HepG2 (cell line): ENCODE results near the gene ZFPL1. TPM values are rescaled to one million over a fixed set of nuclear protein-coding genes. Genes with fewer than 3 reads are reported as not detected.

Experiments
- ATAD3A ChIP-seq: sonication (generic); formaldehyde crosslinking; IDR thresholded peaks from 2 replicates; pipeline ENCODE4 v1.4.0; 2020; ENCODE audit warnings: missing genetic modification reagents
- CTCF ChIP-seq: sonication (generic); formaldehyde crosslinking; IDR thresholded peaks from 2 replicates; pipeline ENCODE4 v1.5.0; 2020; ENCODE audit warnings: mild to moderate bottlenecking, missing genetic modification reagents, moderate library complexity
- MEF2D ChIP-seq: sonication (generic); formaldehyde crosslinking; IDR thresholded peaks from 2 replicates; pipeline ENCODE4 v1.5.1; 2020; ENCODE audit warnings: mild to moderate bottlenecking, missing genetic modification reagents
- MTERF4 ChIP-seq: sonication (generic); formaldehyde crosslinking; IDR thresholded peaks from 2 replicates; pipeline ENCODE4 v1.8.0; 2023; ENCODE audit warnings: mild to moderate bottlenecking, missing genetic modification reagents
- SMAD9 ChIP-seq: sonication (generic); formaldehyde crosslinking; IDR thresholded peaks from 2 replicates; pipeline ENCODE4 v1.5.1; 2020; ENCODE audit warnings: mild to moderate bottlenecking, missing genetic modification reagents
- ZFX ChIP-seq: sonication (generic); formaldehyde crosslinking; IDR thresholded peaks from 2 replicates; pipeline ENCODE4 v1.4.0; 2020; ENCODE audit warnings: mild to moderate bottlenecking, low read depth, missing genetic modification reagents, moderate library complexity
- ZMYM2 ChIP-seq: sonication (generic); formaldehyde crosslinking; IDR thresholded peaks from 2 replicates; pipeline ENCODE4 v1.8.0; 2022; ENCODE audit warnings: mild to moderate bottlenecking, missing genetic modification reagents
- ZNF10 ChIP-seq: sonication (generic); formaldehyde crosslinking; IDR thresholded peaks from 2 replicates; pipeline ENCODE4 v1.4.0; 2020; ENCODE audit warnings: mild to moderate bottlenecking, low read depth, missing genetic modification reagents, borderline replicate concordance
- ZNF292 ChIP-seq: sonication (generic); formaldehyde crosslinking; IDR thresholded peaks from 2 replicates; pipeline ENCODE4 v1.8.1; 2022; ENCODE audit warnings: mild to moderate bottlenecking, low read depth, missing genetic modification reagents, borderline replicate concordance
- ZNF335 ChIP-seq: sonication (generic); formaldehyde crosslinking; IDR thresholded peaks from 2 replicates; pipeline ENCODE4 v1.4.0; 2020; ENCODE audit warnings: missing genetic modification reagents
- ZNF670 ChIP-seq: sonication (generic); formaldehyde crosslinking; IDR thresholded peaks from 2 replicates; pipeline ENCODE4 v1.8.0; 2022; ENCODE audit warnings: mild to moderate bottlenecking, missing genetic modification reagents, borderline replicate concordance
- ZNF704 ChIP-seq: sonication (generic); formaldehyde crosslinking; IDR thresholded peaks from 2 replicates; pipeline ENCODE4 v1.8.1; 2023; ENCODE audit warnings: mild to moderate bottlenecking, inconsistent platforms, moderate library complexity, missing genetic modification reagents, borderline replicate concordance
- polyA plus RNA-seq, 8 experiments: library from polyadenylated mRNA; depleted of rRNA in 3 of 8; stranded (reverse) in 7 of 8; unstranded in 1 of 8; fragments of >200 nt; fragmentation: Illumina TruSeq in 4 of 8; extraction: Trizol in 4 of 8; gene quantifications; 2 replicates each; pipeline versions ENCODE4 v1.2.1 to v1.2.3, GENCODE V29; 2011 to 2016; ENCODE audit warnings: low read depth in 4 of 8, missing spikeins in 1 of 8, mixed read lengths in 1 of 8; ENCODE audit not compliant: insufficient read depth in 1 of 8
- total RNA-seq, 5 experiments: library from RNA; depleted of rRNA; stranded (reverse); fragments of >200 nt; fragmentation: Illumina TruSeq; extraction: Trizol; gene quantifications; 2 replicates each; pipeline ENCODE4 v1.2.3, GENCODE V29; 2016; ENCODE audit warnings: low read depth in 1 of 5
- TF ChIP-seq, protein P1 (sequence below): sonication (generic); formaldehyde crosslinking; IDR thresholded peaks from 2 replicates; pipeline ENCODE4 v1.4.0; 2020; ENCODE audit warnings: missing genetic modification reagents, mild to moderate bottlenecking, borderline replicate concordance
- TF ChIP-seq, protein P2 (sequence below): sonication (generic); formaldehyde crosslinking; IDR thresholded peaks from 2 replicates; pipeline ENCODE4 v1.8.0; 2022; ENCODE audit warnings: mild to moderate bottlenecking, missing genetic modification reagents; ENCODE audit not compliant: insufficient replicate concordance

The ZFPL1 gene
- total and polyA plus RNA-seq, 2 of the 13 experiments (the other 11 are each of a cell fraction or from before 2014, with no cell fraction given), result 32.2 to 56.0 TPM

DNA sequence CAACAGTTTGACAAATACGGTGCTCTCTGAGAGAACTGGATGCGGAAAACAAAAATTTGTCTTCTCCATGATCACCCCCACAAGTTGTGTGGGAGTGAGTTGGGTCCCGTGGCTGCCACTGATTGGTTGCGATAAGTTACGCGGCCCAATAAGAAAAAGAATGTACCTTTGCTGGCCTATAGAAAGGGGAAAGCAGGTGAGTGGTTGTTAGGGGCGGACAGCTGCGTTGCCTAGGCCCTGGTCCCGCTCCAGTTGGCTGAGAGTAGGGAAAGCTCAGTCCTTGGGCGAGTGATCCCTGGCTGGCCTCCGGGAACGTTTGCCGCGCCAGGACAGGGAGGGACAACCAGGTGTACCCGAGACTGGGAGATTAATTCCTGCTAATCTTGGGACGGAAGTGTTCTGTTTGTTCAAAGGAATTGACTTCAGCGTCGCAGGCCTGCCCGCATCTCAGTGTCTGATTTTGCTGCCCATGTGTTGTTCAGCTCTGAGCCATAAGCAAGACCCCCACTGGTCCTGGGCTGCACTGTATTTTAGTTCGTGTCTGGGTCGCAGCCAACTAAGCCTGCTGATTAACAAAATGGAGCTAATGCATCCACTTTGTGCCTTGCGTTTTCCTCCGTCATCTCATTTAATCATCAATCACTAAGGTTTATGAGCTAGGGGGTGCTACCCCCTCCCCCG lies 51.1 kb downstream of the ZFPL1 start (continued):
- no peak for TF ChIP-seq ZMYM2 (CRISPR knock-in tag)
- TF ChIP-seq MEF2D, result no peak
- TF ChIP-seq SMAD9, result peak; percentile 63; the same call in 1 of the 2 replicates
- TF ChIP-seq, protein P1, sequence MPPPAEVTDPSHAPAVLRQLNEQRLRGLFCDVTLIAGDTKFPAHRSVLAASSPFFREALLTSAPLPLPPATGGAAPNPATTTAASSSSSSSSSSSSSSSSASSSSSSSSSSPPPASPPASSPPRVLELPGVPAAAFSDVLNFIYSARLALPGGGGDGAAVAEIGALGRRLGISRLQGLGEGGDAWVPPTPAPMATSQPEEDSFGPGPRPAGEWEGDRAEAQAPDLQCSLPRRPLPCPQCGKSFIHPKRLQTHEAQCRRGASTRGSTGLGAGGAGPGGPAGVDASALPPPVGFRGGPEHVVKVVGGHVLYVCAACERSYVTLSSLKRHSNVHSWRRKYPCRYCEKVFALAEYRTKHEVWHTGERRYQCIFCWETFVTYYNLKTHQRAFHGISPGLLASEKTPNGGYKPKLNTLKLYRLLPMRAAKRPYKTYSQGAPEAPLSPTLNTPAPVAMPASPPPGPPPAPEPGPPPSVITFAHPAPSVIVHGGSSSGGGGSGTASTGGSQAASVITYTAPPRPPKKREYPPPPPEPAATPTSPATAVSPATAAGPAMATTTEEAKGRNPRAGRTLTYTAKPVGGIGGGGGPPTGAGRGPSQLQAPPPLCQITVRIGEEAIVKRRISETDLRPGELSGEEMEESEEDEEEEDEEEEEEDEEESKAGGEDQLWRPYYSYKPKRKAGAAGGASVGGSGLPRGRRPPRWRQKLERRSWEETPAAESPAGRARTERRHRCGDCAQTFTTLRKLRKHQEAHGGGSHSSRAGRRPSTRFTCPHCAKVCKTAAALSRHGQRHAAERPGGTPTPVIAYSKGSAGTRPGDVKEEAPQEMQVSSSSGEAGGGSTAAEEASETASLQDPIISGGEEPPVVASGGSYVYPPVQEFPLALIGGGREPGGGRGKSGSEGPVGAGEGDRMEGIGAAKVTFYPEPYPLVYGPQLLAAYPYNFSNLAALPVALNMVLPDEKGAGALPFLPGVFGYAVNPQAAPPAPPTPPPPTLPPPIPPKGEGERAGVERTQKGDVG (CRISPR knock-in tag), result no peak
- peak; percentile 59; the same call in 1 of the 2 replicates for TF ChIP-seq ZFX
- TF ChIP-seq ZNF335 (CRISPR knock-in tag), result no peak
- TF ChIP-seq ZNF704 (CRISPR knock-in tag), result no peak
- no peak; the same call in 1 of the 2 replicates for TF ChIP-seq CTCF
- TF ChIP-seq, protein P2, sequence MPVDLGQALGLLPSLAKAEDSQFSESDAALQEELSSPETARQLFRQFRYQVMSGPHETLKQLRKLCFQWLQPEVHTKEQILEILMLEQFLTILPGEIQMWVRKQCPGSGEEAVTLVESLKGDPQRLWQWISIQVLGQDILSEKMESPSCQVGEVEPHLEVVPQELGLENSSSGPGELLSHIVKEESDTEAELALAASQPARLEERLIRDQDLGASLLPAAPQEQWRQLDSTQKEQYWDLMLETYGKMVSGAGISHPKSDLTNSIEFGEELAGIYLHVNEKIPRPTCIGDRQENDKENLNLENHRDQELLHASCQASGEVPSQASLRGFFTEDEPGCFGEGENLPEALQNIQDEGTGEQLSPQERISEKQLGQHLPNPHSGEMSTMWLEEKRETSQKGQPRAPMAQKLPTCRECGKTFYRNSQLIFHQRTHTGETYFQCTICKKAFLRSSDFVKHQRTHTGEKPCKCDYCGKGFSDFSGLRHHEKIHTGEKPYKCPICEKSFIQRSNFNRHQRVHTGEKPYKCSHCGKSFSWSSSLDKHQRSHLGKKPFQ (CRISPR knock-in tag), result peak; percentile 55
- TF ChIP-seq ZNF670, result no peak
- TF ChIP-seq ZNF10 (CRISPR knock-in tag), result no peak
- TF ChIP-seq ATAD3A, result no peak
- TF ChIP-seq MTERF4, result peak; percentile 39; the same call in 1 of the 2 replicates
- TF ChIP-seq ZNF292 (CRISPR knock-in tag), result peak; percentile 4; the same call in 1 of the 2 replicates
